ENCODE data around the gene GASK1A.

Gene GASK1A

DNA sequence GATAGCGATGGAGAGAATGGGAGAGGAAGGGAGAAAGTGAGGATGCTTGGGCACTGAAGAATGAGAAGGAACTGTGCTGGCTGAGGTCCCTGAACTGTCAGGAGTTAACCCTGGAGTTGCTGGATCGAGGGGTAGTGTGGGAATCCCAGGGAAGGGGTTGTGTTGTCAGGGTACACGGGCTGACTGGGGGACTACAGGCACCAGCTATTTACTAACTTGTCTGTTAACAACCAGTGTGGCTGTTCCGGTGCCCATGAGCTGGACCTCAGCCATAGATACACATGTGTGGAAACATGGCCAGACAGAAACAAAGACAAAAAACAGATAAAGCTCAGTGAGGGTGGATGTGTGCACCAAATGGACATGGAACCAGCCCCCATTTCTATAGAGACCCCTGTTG, 55.1 kb downstream of the GASK1A start:
- DNase-seq (ENCODE audit: low read depth) = no peak
- no peak overlapping the region for H3K4me3 ChIP-seq (ENCODE audit: low read depth, low read length)
- TF ChIP-seq MYC (IDR thresholded peaks at IDR 0.05; ENCODE audit: low read depth, low read length) (no peak), POLR2A (IDR thresholded peaks at IDR 0.05; ENCODE audit: extremely low read depth, insufficient read length) (no peak)
- TF ChIP-seq, protein P1, sequence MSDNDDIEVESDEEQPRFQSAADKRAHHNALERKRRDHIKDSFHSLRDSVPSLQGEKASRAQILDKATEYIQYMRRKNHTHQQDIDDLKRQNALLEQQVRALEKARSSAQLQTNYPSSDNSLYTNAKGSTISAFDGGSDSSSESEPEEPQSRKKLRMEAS (IDR thresholded peaks at IDR 0.05; ENCODE audit: low read depth, low read length) = no peak
- TF ChIP-seq, protein P2, sequence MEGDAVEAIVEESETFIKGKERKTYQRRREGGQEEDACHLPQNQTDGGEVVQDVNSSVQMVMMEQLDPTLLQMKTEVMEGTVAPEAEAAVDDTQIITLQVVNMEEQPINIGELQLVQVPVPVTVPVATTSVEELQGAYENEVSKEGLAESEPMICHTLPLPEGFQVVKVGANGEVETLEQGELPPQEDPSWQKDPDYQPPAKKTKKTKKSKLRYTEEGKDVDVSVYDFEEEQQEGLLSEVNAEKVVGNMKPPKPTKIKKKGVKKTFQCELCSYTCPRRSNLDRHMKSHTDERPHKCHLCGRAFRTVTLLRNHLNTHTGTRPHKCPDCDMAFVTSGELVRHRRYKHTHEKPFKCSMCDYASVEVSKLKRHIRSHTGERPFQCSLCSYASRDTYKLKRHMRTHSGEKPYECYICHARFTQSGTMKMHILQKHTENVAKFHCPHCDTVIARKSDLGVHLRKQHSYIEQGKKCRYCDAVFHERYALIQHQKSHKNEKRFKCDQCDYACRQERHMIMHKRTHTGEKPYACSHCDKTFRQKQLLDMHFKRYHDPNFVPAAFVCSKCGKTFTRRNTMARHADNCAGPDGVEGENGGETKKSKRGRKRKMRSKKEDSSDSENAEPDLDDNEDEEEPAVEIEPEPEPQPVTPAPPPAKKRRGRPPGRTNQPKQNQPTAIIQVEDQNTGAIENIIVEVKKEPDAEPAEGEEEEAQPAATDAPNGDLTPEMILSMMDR (IDR thresholded peaks at IDR 0.05; ENCODE audit: low read depth, low read length) = no peak

DNA sequence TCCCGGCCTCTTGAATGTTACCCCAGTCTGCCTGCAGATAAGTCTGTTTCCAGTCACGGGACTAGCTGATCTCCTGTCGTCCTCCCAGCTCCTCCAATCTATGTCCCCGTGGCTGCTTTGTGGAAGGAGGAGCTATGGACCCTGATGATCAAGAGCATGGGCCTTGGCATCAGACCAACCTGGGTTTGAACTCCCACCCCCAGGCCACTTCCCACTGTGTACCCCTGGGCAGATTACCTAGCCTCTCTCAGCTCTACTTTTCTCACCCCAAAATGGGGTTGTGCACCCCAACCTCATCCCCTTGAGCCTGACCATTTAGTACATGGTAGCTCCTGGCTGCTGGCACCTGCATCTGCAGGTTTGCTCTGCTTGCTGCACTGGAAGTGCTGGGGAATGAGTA, 55.8 kb downstream of the GASK1A start:
- TF ChIP-seq MYC (IDR thresholded peaks at IDR 0.05; ENCODE audit: low read depth, low read length) (no peak), POLR2A (IDR thresholded peaks at IDR 0.05; ENCODE audit: extremely low read depth, insufficient read length) (no peak)
- TF ChIP-seq, protein P2 (IDR thresholded peaks at IDR 0.05; ENCODE audit: low read depth, low read length) = no peak
- TF ChIP-seq, protein P1 (IDR thresholded peaks at IDR 0.05; ENCODE audit: low read depth, low read length) = no peak
- H3K4me3 ChIP-seq (ENCODE audit: low read depth, low read length) = no peak overlapping the region

DNA sequence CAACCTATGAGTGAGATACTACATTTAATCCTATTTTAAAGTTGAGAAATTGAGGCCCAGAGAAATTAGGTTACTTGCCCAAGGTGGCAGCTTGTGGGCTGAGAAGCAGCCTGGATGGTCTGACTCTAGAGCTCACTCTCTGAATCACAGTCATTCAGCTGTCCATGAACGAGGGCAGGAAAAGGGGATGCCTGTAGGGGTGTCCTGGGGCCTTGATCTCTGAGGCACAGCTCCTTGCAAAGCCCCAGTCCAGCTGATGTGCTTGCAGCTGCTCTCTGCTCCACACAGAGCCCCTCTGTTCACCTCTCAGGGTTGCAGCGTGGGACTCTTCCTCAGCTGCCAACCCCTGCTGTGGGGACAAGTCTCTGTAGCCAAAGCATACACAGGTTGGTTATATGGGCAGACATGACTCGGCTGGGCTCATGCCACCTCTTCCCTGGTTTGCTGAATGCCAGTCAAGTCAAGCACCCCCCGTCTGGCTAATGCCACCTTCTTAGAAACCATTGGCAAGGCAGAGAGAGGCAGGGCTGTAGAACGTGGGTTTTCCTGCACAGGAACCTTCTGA, 56.8 kb downstream of the GASK1A start:
- no peak for DNase-seq (ENCODE audit: low read depth)
- TF ChIP-seq, protein P1 (IDR thresholded peaks at IDR 0.05; ENCODE audit: low read depth, low read length) = no peak
- no peak for TF ChIP-seq MYC (IDR thresholded peaks at IDR 0.05; ENCODE audit: low read depth, low read length)
- TF ChIP-seq, protein P2 (IDR thresholded peaks at IDR 0.05; ENCODE audit: low read depth, low read length) = no peak
- no peak for TF ChIP-seq POLR2A (IDR thresholded peaks at IDR 0.05; ENCODE audit: extremely low read depth, insufficient read length)
- no peak overlapping the region for H3K4me3 ChIP-seq (ENCODE audit: low read depth, low read length)

More for the DNA sequence above, 55.8 kb downstream of the GASK1A start:
- DNase-seq (ENCODE audit: low read depth) = no peak

DNA sequence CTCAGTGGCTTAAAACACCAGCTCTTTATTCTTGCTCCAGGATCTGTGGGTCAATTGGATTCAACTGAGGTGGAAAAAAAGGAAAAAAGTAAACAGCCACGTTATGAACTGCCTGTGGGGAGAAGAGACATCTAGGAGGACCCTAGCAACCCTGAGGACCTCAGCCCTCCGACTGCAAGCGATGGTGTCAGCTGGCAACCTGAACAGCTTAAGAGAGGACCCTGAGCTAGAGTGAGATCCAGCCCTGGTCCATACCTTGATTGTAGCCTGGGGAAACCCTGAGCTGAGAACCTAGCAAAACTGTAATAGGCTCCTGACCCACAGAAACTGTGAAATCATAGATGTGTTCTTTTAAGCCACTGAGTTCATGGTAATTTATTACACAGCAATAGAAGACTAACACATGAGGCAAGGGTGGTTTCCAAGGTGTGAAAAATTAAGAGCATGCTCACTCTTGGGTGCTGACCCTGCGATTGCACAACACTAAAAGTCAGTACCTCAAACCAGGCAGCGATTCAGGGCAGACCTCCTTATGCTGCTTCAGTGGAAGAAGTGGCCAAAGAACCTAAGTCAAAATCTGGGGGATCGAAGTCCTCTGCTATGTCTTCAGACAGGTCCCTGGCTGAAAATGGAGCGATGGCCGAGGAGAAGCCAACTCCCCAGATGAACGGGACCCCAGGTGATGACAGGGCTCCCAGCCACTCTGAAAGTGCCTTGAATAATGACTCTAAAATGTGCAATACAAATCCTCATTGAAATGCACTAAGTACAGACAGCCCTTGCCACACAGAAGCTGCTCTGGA, 57.7 kb downstream of the GASK1A start:
- DNase-seq (ENCODE audit: low read depth) = no peak
- TF ChIP-seq MYC (IDR thresholded peaks at IDR 0.05; ENCODE audit: low read depth, low read length) = no peak
- TF ChIP-seq POLR2A (IDR thresholded peaks at IDR 0.05; ENCODE audit: extremely low read depth, insufficient read length) = no peak
- TF ChIP-seq, protein P2 (IDR thresholded peaks at IDR 0.05; ENCODE audit: low read depth, low read length) = no peak
- TF ChIP-seq, protein P1 (IDR thresholded peaks at IDR 0.05; ENCODE audit: low read depth, low read length) = no peak
- no peak overlapping the region for H3K4me3 ChIP-seq (ENCODE audit: low read depth, low read length)

DNA sequence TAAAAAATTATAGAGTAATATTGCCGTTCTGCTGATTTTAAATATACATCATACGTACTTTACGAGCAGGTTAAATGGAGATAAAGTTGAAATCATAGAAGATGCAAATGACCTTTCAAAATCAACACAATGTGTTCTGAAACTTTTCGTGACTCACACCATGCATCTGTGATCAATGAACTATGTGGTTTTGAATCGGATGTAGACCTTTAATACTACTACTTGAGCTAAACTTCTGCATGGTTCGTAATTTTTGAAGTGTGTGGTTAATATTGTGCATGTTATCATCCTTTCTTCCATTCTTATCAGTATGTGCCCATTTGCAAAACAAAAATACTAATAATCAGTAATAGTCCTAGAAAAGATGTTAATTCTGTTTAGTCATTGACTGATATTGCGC, 58.9 kb downstream of the GASK1A start:
- no peak overlapping the region for H3K4me3 ChIP-seq (ENCODE audit: low read depth, low read length)
- TF ChIP-seq, protein P2 (IDR thresholded peaks at IDR 0.05; ENCODE audit: low read depth, low read length) = no peak
- TF ChIP-seq, protein P1 (IDR thresholded peaks at IDR 0.05; ENCODE audit: low read depth, low read length) = no peak
- TF ChIP-seq MYC (IDR thresholded peaks at IDR 0.05; ENCODE audit: low read depth, low read length) (no peak), POLR2A (IDR thresholded peaks at IDR 0.05; ENCODE audit: extremely low read depth, insufficient read length) (no peak)
- DNase-seq (ENCODE audit: low read depth) = no peak
